ENCODE results near the gene PABPN1L. TPM values are rescaled to one million over a fixed set of nuclear protein-coding genes. Genes with fewer than 3 reads are reported as not detected.

Gene PABPN1L
- total and polyA plus RNA-seq, 5 donors, result not detected

Other genes with a start within 250 kb of the PABPN1L start
- gene IL17C, start 228.1 kb downstream of the PABPN1L start, total RNA-seq, result not detected
- not detected for gene IL17C, start 228.1 kb downstream of the PABPN1L start, polyA plus RNA-seq
- gene CYBA, start 215.6 kb downstream of the PABPN1L start, total RNA-seq, result 100 to 1,000 TPM in 1 of 4 donors, 10 to 100 TPM in 3; 53.9 to 101 (median 70.7) TPM
- 84.2 TPM for gene CYBA, start 215.6 kb downstream of the PABPN1L start, polyA plus RNA-seq
- gene MVD, start 203.6 kb downstream of the PABPN1L start, total RNA-seq, result 10 to 100 TPM; 29.8 to 32.0 (median 31.2) TPM
- 35.9 TPM for gene MVD, start 203.6 kb downstream of the PABPN1L start, polyA plus RNA-seq
- 1 to 10 TPM in 3 of 4 donors, under 1 TPM in 1; 0.39 to 2.8 (median 1.6) TPM for gene SNAI3, start 180.2 kb downstream of the PABPN1L start, total RNA-seq
- gene SNAI3, start 180.2 kb downstream of the PABPN1L start, polyA plus RNA-seq, result 2.7 TPM
- gene RNF166, start 160.3 kb downstream of the PABPN1L start, total RNA-seq, result 10 to 100 TPM; 15.0 to 23.8 (median 19.2) TPM
- 18.4 TPM for gene RNF166, start 160.3 kb downstream of the PABPN1L start, polyA plus RNA-seq
- gene CTU2, start 160.2 kb downstream of the PABPN1L start, total RNA-seq, result 10 to 100 TPM; 11.1 to 16.3 (median 12.4) TPM
- 11.4 TPM for gene CTU2, start 160.2 kb downstream of the PABPN1L start, polyA plus RNA-seq
- 10 to 100 TPM; 21.7 to 45.6 (median 29.8) TPM for gene PIEZO1, start 81.4 kb downstream of the PABPN1L start, total RNA-seq
- gene PIEZO1, start 81.4 kb downstream of the PABPN1L start, polyA plus RNA-seq, result 37.3 TPM
- gene CDT1, start 62.9 kb downstream of the PABPN1L start, total RNA-seq, result 1 to 10 TPM in 2 of 4 donors, under 1 TPM in 2; 0.57 to 3.1 (median 1.1) TPM
- gene CDT1, start 62.9 kb downstream of the PABPN1L start, polyA plus RNA-seq, result 0.27 TPM
- gene APRT, start 54.7 kb downstream of the PABPN1L start, total RNA-seq, result 10 to 100 TPM; 40.8 to 65.8 (median 50.7) TPM
- gene APRT, start 54.7 kb downstream of the PABPN1L start, polyA plus RNA-seq, result 82.0 TPM
- gene GALNS, start 9.7 kb downstream of the PABPN1L start, total RNA-seq, result 10 to 100 TPM; 17.6 to 22.3 (median 18.8) TPM
- gene GALNS, start 9.7 kb downstream of the PABPN1L start, polyA plus RNA-seq, result 21.0 TPM
- 10 to 100 TPM; 45.5 to 61.5 (median 55.0) TPM for gene TRAPPC2L, start 9.5 kb downstream of the PABPN1L start, total RNA-seq
- 43.7 TPM for gene TRAPPC2L, start 9.5 kb downstream of the PABPN1L start, polyA plus RNA-seq
- gene CBFA2T3, start 110.5 kb upstream of the PABPN1L start, total RNA-seq, result 1 to 10 TPM; 5.6 to 8.5 (median 6.9) TPM
- 7.3 TPM for gene CBFA2T3, start 110.5 kb upstream of the PABPN1L start, polyA plus RNA-seq
- 10 to 100 TPM; 13.9 to 22.4 (median 16.7) TPM for gene ACSF3, start 227.2 kb upstream of the PABPN1L start, total RNA-seq
- gene ACSF3, start 227.2 kb upstream of the PABPN1L start, polyA plus RNA-seq, result 16.4 TPM

Data from right cardiac atrium (tissue), 5 donors.